H1 (cell line): ENCODE data around the gene ELP4. TPM values are rescaled to one million over a fixed set of nuclear protein-coding genes. Genes with fewer than 3 reads are reported as not detected.

Source experiments
- CTCF ChIA-PET: fragments of 300-600 bp; sonication (Branson Sonifier 250); formaldehyde crosslinking; loops from one replicate; lab custom pipeline; 2021; ENCODE audit not compliant: partially characterized antibody; lab: Charles Lee
- POLR2A ChIA-PET: fragments of 300-600 bp; sonication (Branson Sonifier 250); formaldehyde crosslinking; loops from one replicate; lab custom pipeline; 2021; ENCODE audit warnings: inconsistent platforms; ENCODE audit not compliant: partially characterized antibody; lab: Charles Lee
- DNase-seq, 2 experiments: peaks; one replicate each; pipeline versions ENCODE4 v3.0.0 to v3.0.0-alpha.2; 2010 to 2022; ENCODE audit warnings: low spot score in 2 of 2, low read depth in 1 of 2, mixed read lengths in 1 of 2
- FAIRE-seq: peaks from 2 replicates; lab custom pipeline; 2011; peaks lifted over from hg19 to GRCh38; lab: Jason Lieb, UNC
- H2AFZ ChIP-seq: 2 replicates; pipeline ENCODE4 v1.8.1; 2012; ENCODE audit warnings: low read length, inconsistent platforms
- H2AK5ac ChIP-seq: 2 replicates; pipeline ENCODE4 v1.6.1; 2013; ENCODE audit warnings: low read depth, low read length
- H2BK120ac ChIP-seq: replicated peaks from 2 replicates; pipeline ENCODE3; 2013; ENCODE audit warnings: low read depth, low read length, inconsistent platforms
- H2BK12ac ChIP-seq: 2 replicates; pipeline ENCODE4 v1.6.1; 2013; ENCODE audit warnings: low read depth, low read length
- H2BK15ac ChIP-seq: 2 replicates; pipeline ENCODE4 v1.6.1; 2013; ENCODE audit warnings: low read length
- H2BK20ac ChIP-seq: 2 replicates; pipeline ENCODE4 v1.6.1; 2013; ENCODE audit warnings: low read length
- H2BK5ac ChIP-seq: 2 replicates; pipeline ENCODE4 v1.6.1; 2013; ENCODE audit warnings: low read depth, low read length
- H3K14ac ChIP-seq: 2 replicates; pipeline ENCODE4 v1.6.1; 2013; ENCODE audit warnings: inconsistent platforms; ENCODE audit not compliant: insufficient read length
- H3K18ac ChIP-seq: 2 replicates; pipeline ENCODE4 v1.6.1; 2013; ENCODE audit warnings: low read length; ENCODE audit errors: extremely low read depth
- H3K23ac ChIP-seq: 2 replicates; pipeline ENCODE4 v1.6.1; 2013; ENCODE audit warnings: inconsistent platforms; ENCODE audit not compliant: insufficient read length
- H3K23me2 ChIP-seq: 2 replicates; pipeline ENCODE4 v1.6.1; 2013; ENCODE audit warnings: low read depth, low read length
- H3K27ac ChIP-seq: 2 replicates; pipeline ENCODE4 v1.6.1; 2011; ENCODE audit warnings: low read depth, low read length, inconsistent platforms
- H3K27me3 ChIP-seq, 4 experiments: replicated peaks in 1 of 4; 1 replicate in 1 of 4; 2 replicates in 3 of 4; pipeline versions ENCODE4 v1.6.1 to v1.8.1; 2011 to 2013; ENCODE audit warnings: low read length in 3 of 4, mild to moderate bottlenecking in 3 of 4, inconsistent platforms in 2 of 4, mixed read lengths in 2 of 4, moderate library complexity in 1 of 4; ENCODE audit not compliant: control insufficient read depth in 3 of 4, insufficient read depth in 3 of 4; ENCODE audit errors: extremely low read depth in 1 of 4
- H3K36me3 ChIP-seq, 4 experiments: 2 replicates each; pipeline versions ENCODE4 v1.6.1 to v1.8.1; 2011 to 2013; ENCODE audit warnings: mild to moderate bottlenecking in 4 of 4, low read length in 3 of 4, moderate library complexity in 2 of 4, control low read depth in 1 of 4, inconsistent platforms in 1 of 4; ENCODE audit not compliant: insufficient read depth in 4 of 4, control insufficient read depth in 2 of 4
- H3K4ac ChIP-seq: replicated peaks from 2 replicates; pipeline ENCODE3; 2013; ENCODE audit warnings: low read length, low read depth, mixed read lengths, inconsistent platforms; ENCODE audit not compliant: insufficient read length
- H3K4me1 ChIP-seq, 4 experiments: replicated peaks in 1 of 4; 1 replicate in 1 of 4; 2 replicates in 3 of 4; pipeline versions ENCODE4 v1.6.1 to v1.8.1; 2011 to 2013; ENCODE audit warnings: low read length in 3 of 4, inconsistent platforms in 2 of 4, mixed read lengths in 1 of 4; ENCODE audit not compliant: insufficient read depth in 4 of 4, control insufficient read depth in 3 of 4
- H3K4me2 ChIP-seq, 2 experiments: 2 replicates each; pipeline versions ENCODE4 v1.6.1 to v1.8.1; 2011 to 2013; ENCODE audit warnings: low read depth in 2 of 2, low read length in 2 of 2, control low read depth in 1 of 2, inconsistent platforms in 1 of 2, mild to moderate bottlenecking in 1 of 2; ENCODE audit not compliant: insufficient read depth in 1 of 2
- H3K4me3 ChIP-seq, 4 experiments: fragments of 200-600, 300-600 bp in 1 of 4; sonication (generic), shearing (Covaris generic), sonication (Bioruptor Twin) in 1 of 4; 2 replicates each; pipeline versions ENCODE4 v1.5.1 to v1.8.1; 2011 to 2016; ENCODE audit warnings: low read length in 4 of 4, low read depth in 3 of 4, control low read depth in 2 of 4, inconsistent platforms in 2 of 4, mild to moderate bottlenecking in 2 of 4, mixed read lengths in 1 of 4, moderate library complexity in 1 of 4; ENCODE audit not compliant: insufficient read depth in 2 of 4; ENCODE audit errors: extremely low read depth in 1 of 4
- H3K56ac ChIP-seq: replicated peaks from 2 replicates; pipeline ENCODE3; 2013; ENCODE audit warnings: low read depth, mild to moderate bottlenecking, mixed read lengths, low read length, inconsistent platforms; ENCODE audit not compliant: insufficient read length
- H3K79me1 ChIP-seq: 2 replicates; pipeline ENCODE4 v1.6.1; 2013; ENCODE audit warnings: low read depth, low read length, control low read depth
- H3K79me2 ChIP-seq, 2 experiments: 2 replicates each; pipeline versions ENCODE4 v1.6.1 to v1.8.1; 2012 to 2013; ENCODE audit warnings: low read length in 2 of 2, mild to moderate bottlenecking in 2 of 2, inconsistent platforms in 1 of 2; ENCODE audit not compliant: insufficient read depth in 2 of 2, control insufficient read depth in 1 of 2
- H3K9ac ChIP-seq, 4 experiments: replicated peaks in 1 of 4; 1 replicate in 1 of 4; 2 replicates in 3 of 4; pipeline versions ENCODE4 v1.6.1 to v1.8.1; 2011 to 2013; ENCODE audit warnings: low read depth in 3 of 4, low read length in 3 of 4, control low read depth in 2 of 4, mild to moderate bottlenecking in 2 of 4, moderate library complexity in 2 of 4, inconsistent platforms in 1 of 4; ENCODE audit errors: extremely low read depth in 1 of 4
- H3K9me3 ChIP-seq, 2 experiments: 2 replicates each; pipeline versions ENCODE4 v1.6.1 to v1.8.1; 2012 to 2013; ENCODE audit warnings: mild to moderate bottlenecking in 2 of 2, moderate library complexity in 2 of 2, control low read depth in 1 of 2, inconsistent platforms in 1 of 2, low read depth in 1 of 2, low read length in 1 of 2, mixed read lengths in 1 of 2; ENCODE audit not compliant: insufficient read depth in 2 of 2
- H4K20me1 ChIP-seq, 2 experiments: replicated peaks in 1 of 2; 2 replicates each; pipeline versions ENCODE3 to v1.8.1; 2011 to 2013; ENCODE audit warnings: inconsistent platforms in 2 of 2, low read length in 2 of 2, mild to moderate bottlenecking in 1 of 2; ENCODE audit not compliant: insufficient read depth in 2 of 2, control insufficient read depth in 1 of 2
- H4K5ac ChIP-seq: 2 replicates; pipeline ENCODE4 v1.6.1; 2013; ENCODE audit warnings: low read length, low read depth, mixed read lengths, inconsistent platforms; ENCODE audit not compliant: insufficient read length
- H4K8ac ChIP-seq: 2 replicates; pipeline ENCODE4 v1.8.0; 2013; ENCODE audit warnings: mild to moderate bottlenecking, moderate library complexity, low read length, inconsistent platforms; ENCODE audit not compliant: insufficient read depth; ENCODE audit errors: extremely low read depth
- H4K91ac ChIP-seq: replicated peaks from 2 replicates; pipeline ENCODE3; 2013; ENCODE audit warnings: low read length, mixed read lengths, inconsistent platforms; ENCODE audit not compliant: insufficient read length
- BCL11A ChIP-seq, 2 experiments: IDR thresholded peaks; one replicate each; pipeline ENCODE4 v1.6.1; 2011; ENCODE audit warnings: low read depth in 2 of 2, low read length in 2 of 2, mild to moderate bottlenecking in 2 of 2
- CBX8 ChIP-seq: fragments of 300-800, 300-1000 bp; sonication (generic); IDR thresholded peaks from 2 replicates; pipeline ENCODE4 v1.7.1; 2016; ENCODE audit warnings: low read depth, low read length, borderline replicate concordance
- EP300 ChIP-seq, 2 experiments: IDR thresholded peaks; 1 replicate in 1 of 2; 2 replicates in 1 of 2; pipeline ENCODE4 v1.6.1; 2011 to 2012; ENCODE audit warnings: low read depth in 2 of 2, low read length in 2 of 2, mild to moderate bottlenecking in 2 of 2, borderline replicate concordance in 1 of 2, inconsistent platforms in 1 of 2, moderate library complexity in 1 of 2
- EZH2 ChIP-seq: fragments of 200-600 bp; sonication (generic); IDR thresholded peaks from 2 replicates; pipeline ENCODE4 v1.7.1; 2012; ENCODE audit warnings: low read depth, mild to moderate bottlenecking, moderate library complexity, low read length, inconsistent platforms; ENCODE audit not compliant: severe bottlenecking
- RNF2 ChIP-seq: fragments of 200-900, 300-1000 bp; sonication (generic); IDR thresholded peaks from 2 replicates; pipeline ENCODE4 v1.7.1; 2016; ENCODE audit warnings: borderline replicate concordance, low read depth, mild to moderate bottlenecking, antibody characterized with exemption, low read length; ENCODE audit not compliant: poor library complexity, severe bottlenecking; ENCODE audit errors: missing control alignments
- RXRA ChIP-seq: IDR thresholded peaks from 2 replicates; pipeline ENCODE4 v1.6.1; 2011; ENCODE audit warnings: low read depth, mild to moderate bottlenecking, low read length, moderate library complexity; ENCODE audit not compliant: insufficient read depth
- SUZ12 ChIP-seq: fragments of 200-600 bp; sonication (generic); IDR thresholded peaks from 2 replicates; pipeline ENCODE4 v1.6.1; 2012; ENCODE audit warnings: mild to moderate bottlenecking, inconsistent platforms, low read length, moderate library complexity, mixed read lengths
- WGBS, 2 experiments: shearing (Covaris generic) in 1 of 2; methylation state at CpG; one replicate each; pipeline versions ENCODE4 v1.1.6 to v1.1.7; 2013 to 2015; ENCODE audit warnings: low lambda C conversion rate in 2 of 2, mixed read lengths in 2 of 2, inconsistent platforms in 1 of 2, low coverage in 1 of 2, missing lambda C conversion rate in 1 of 2; ENCODE audit not compliant: insufficient replicate concordance in 2 of 2, insufficient coverage in 1 of 2, insufficient read length in 1 of 2; ENCODE audit errors: extremely low coverage in 1 of 2, missing lambda C conversion rate in 1 of 2; 5-methylcytosine and 5-hydroxymethylcytosine counted together
- polyA plus RNA-seq, 7 experiments: library from polyadenylated mRNA; depleted of rRNA in 3 of 7; stranded (reverse) in 5 of 7; unstranded in 2 of 7; fragments of >200 nt in 5 of 7; fragments of 200-250 nt in 2 of 7; gene quantifications; 1 replicate in 5 of 7; 2 replicates in 1 of 7; 4 replicates in 1 of 7; pipeline versions ENCODE4 v1.2.1 to v1.2.3, GENCODE V29; 2011 to 2013; ENCODE audit warnings: missing spikeins in 2 of 7, mixed read lengths in 2 of 7
- total RNA-seq: library from RNA; stranded (reverse); fragmentation: NEBNext Ultra II Directional; extraction: Animal tissue kit (Norgen Biotek cat#: 25700); gene quantifications from 2 replicates; pipeline ENCODE4 v1.2.1, GENCODE V29; 2021

The ELP4 gene
- total and polyA plus RNA-seq, 2 of the 8 experiments (the other 6 are each of a cell fraction or from before 2014, with no cell fraction given), result 14.0 to 18.6 TPM

DNA sequence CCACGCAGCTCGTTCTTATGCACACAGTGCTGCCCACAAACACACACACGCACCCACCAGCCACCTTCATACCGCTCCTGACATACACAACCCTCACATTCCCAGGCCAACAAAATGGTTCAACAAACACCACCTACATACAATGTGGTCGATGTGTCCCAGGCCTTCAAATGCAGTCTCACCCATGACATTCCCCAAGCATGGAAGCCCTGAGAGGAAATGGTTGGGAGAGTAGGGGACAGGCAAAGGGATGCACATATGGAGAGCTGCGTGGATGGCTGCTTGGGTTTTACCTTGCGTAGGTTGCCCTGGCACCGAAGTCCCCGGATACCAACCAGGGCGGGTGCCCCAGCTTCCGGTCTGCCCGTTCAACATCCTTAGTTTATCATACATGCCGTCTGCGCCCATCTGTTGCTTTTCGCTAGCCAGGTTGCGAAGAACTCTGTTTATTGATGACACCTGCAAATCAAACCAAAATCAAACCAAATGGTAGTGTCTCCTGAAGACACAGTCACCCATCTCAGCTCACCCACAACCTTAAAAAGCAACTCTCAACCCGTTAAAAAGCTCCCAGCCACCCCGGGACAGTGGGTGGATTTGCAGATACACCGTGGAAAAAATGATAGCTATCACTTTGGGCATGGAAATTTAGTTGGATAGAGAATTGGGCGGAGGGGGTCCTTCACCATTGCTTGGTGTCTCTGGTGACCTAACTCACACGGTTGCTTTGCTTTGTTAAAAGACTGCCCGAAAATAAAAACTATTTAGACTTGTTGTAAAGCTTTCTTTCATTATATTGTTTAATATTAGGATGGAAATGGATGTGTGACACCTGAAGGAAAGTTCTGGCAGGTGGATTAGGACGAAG, 291.1 kb downstream of the ELP4 start:
- Histone ChIP-seq H3K56ac (no peak overlapping the region), H2BK15ac (no peak overlapping the region; the same call in 1 of the 2 replicates), H3K79me1 (no peaks in the 10 kb centered on the region), H2AFZ (no peak overlapping the region), H3K14ac (no peak overlapping the region), H2BK120ac (no peak overlapping the region), H4K8ac (no peak overlapping the region), H3K27me3 (peaks cover 88 to 100% (median 97%) of the 10 kb centered on the region in 4 experiments), H3K4me2 (peak overlapping the region in 1 of 2 experiments; percentile 97; a peak in 1 of 4 replicates), H3K4me1 (peaks cover 23 to 44% (median 28%) of the 10 kb centered on the region in 4 experiments), H3K4me3 (no peak overlapping the region; a peak in 1 of 8 replicates), H3K9ac (no peak overlapping the region), H3K79me2 (no peaks in the 10 kb centered on the region), H3K27ac (no peak overlapping the region), H2BK20ac (no peak overlapping the region), H3K23me2 (peaks cover 7% of the 10 kb centered on the region; the same call in 1 of the 2 replicates), H4K91ac (no peak overlapping the region), H4K5ac (no peak overlapping the region), H3K18ac (no peak overlapping the region; the same call in 1 of the 2 replicates), H3K4ac (no peak overlapping the region), H2AK5ac (no peak overlapping the region), H2BK12ac (peak overlapping the region; percentile 78; the same call in 1 of the 2 replicates), H2BK5ac (no peak overlapping the region), H3K9me3 (no peaks in the 10 kb centered on the region), H4K20me1 (peaks cover 0 to 31% of the 10 kb centered on the region in 2 experiments), H3K36me3 (no peaks in the 10 kb centered on the region; a peak in 1 of 8 replicates), H3K23ac (no peak overlapping the region)
- no peak for TF ChIP-seq EP300 (IDR thresholded peaks at IDR 0.05; ENCODE audit: borderline replicate concordance in 1 of 2, low read depth in 2 of 2, low read length in 2 of 2)
- TF ChIP-seq BCL11A (IDR thresholded peaks at IDR 0.05; ENCODE audit: low read depth in 2 of 2, low read length in 2 of 2), result no peak
- TF ChIP-seq CBX8, result peak; percentile 98; the same call in 1 of the 2 replicates
- TF ChIP-seq SUZ12, result peak; percentile 91
- TF ChIP-seq RNF2, result peak; percentile 89
- TF ChIP-seq RXRA, result no peak
- TF ChIP-seq EZH2, result peak; percentile 79
- ChIA-PET POLR2A (interaction anchor here (0.9 to 3.0 kb wide), 2 partner anchors 11 to 16 kb away, joined by 3 to 7 read pairs; no protein-coding TSS in a partner anchor), CTCF (interaction anchor here (0.7 to 6.7 kb wide), 7 partner anchors 9 to 206 kb away, joined by 3 to 59 read pairs (median 4); no protein-coding TSS in a partner anchor)
- no peak for DNase-seq
- FAIRE-seq, result no peak
- 13% methylated on average over 23 of the region's 23 CpGs; no CpG with 5 or more reads in 1 of the 2 experiments for WGBS, 2 experiments
